K562 (cell line): ENCODE measurements around the gene ATP8B2. TPM values are rescaled to one million over a fixed set of nuclear protein-coding genes. Genes with fewer than 3 reads are reported as not detected.

Source experiments
- ATAC-seq: fragments of 200-7000 bp; cut with Tn5 transposase; 3 replicates; pipeline ENCODE4 v1.9.1; 2020; ENCODE audit warnings: moderate library complexity
- BruUV-seq: library from RNA; stranded (reverse); fragments of 400-500 nt; replicated peaks from 2 replicates; lab custom pipeline; 2021; lab: Mats Ljungman, UMichigan
- CTCF ChIA-PET: fragments of 300-600 bp; formaldehyde crosslinking; extraction: SDS; loops from one replicate; lab custom pipeline; 2021; ENCODE audit warnings: low intra/inter-chr PET ratio; lab: Yijun Ruan, JAX
- POLR2A ChIA-PET: fragments of 300-600, 350-650 bp; sonication (Branson Sonifier 250); formaldehyde crosslinking; extraction: SDS; loops from one replicate; lab custom pipeline; 2021; ENCODE audit warnings: antibody characterized with exemption, inconsistent platforms; lab: Yijun Ruan, JAX
- DNase-seq, 4 experiments: peaks; one replicate each; pipeline versions ENCODE4 v3.0.0 to v3.0.0-alpha.2; 2011 to 2018; ENCODE audit warnings: low spot score in 3 of 4, mixed read lengths in 3 of 4; ENCODE audit errors: extremely low read depth in 1 of 4
- FAIRE-seq: peaks from 2 replicates; lab custom pipeline; 2011; peaks lifted over from hg19 to GRCh38; lab: Jason Lieb, UNC
- H2AFZ ChIP-seq: 2 replicates; pipeline ENCODE4 v1.6.0; 2011; ENCODE audit warnings: low read depth, low read length, control low read depth, inconsistent platforms
- H3K27ac ChIP-seq: fragments of 200-600 bp; 3 replicates; pipeline ENCODE4 v1.8.0; 2011; ENCODE audit warnings: low read depth, mild to moderate bottlenecking, control low read depth, inconsistent platforms, low read length, moderate library complexity, mixed read lengths; ENCODE audit errors: extremely low read depth
- H3K27me3 ChIP-seq, 2 experiments: fragments of 300-600 bp in 1 of 2; 2 replicates in 1 of 2; 3 replicates in 1 of 2; pipeline versions ENCODE4 v1.6.0 to v1.8.0; 2011; ENCODE audit warnings: inconsistent platforms in 2 of 2, low read length in 2 of 2, mild to moderate bottlenecking in 1 of 2, mixed read lengths in 1 of 2, moderate library complexity in 1 of 2; ENCODE audit not compliant: control insufficient read depth in 2 of 2, insufficient read depth in 2 of 2
- H3K36me3 ChIP-seq: fragments of 300-600 bp; 3 replicates; pipeline ENCODE4 v1.8.0; 2011; ENCODE audit warnings: mild to moderate bottlenecking, low read length, inconsistent platforms; ENCODE audit not compliant: control insufficient read depth, insufficient read depth
- H3K4me1 ChIP-seq, 2 experiments: fragments of 200-600 bp in 1 of 2; replicated peaks in 1 of 2; 2 replicates in 1 of 2; 3 replicates in 1 of 2; pipeline versions ENCODE4 v1.5.1 to v1.8.0; 2011; ENCODE audit warnings: inconsistent platforms in 2 of 2, low read length in 2 of 2, mild to moderate bottlenecking in 1 of 2, mixed read lengths in 1 of 2, moderate library complexity in 1 of 2; ENCODE audit not compliant: control insufficient read depth in 2 of 2, insufficient read depth in 2 of 2
- H3K4me2 ChIP-seq: 2 replicates; pipeline ENCODE4 v1.6.1; 2011; ENCODE audit warnings: low read length, control low read depth, inconsistent platforms, mixed read lengths; ENCODE audit not compliant: insufficient read depth
- H3K4me3 ChIP-seq: fragments of 200-600 bp; sonication (generic), shearing (Covaris generic); 2 replicates; pipeline ENCODE4 v1.5.1; 2016; ENCODE audit warnings: control low read depth, inconsistent platforms
- H3K79me2 ChIP-seq: fragments of 200-600 bp; 3 replicates; pipeline ENCODE4 v1.8.0; 2011; ENCODE audit warnings: low read length, inconsistent platforms; ENCODE audit not compliant: control insufficient read depth, insufficient read depth
- H3K9ac ChIP-seq, 2 experiments: 2 replicates each; pipeline versions ENCODE4 v1.6.0 to v1.6.1; 2011; ENCODE audit warnings: low read depth in 2 of 2, low read length in 2 of 2, control low read depth in 1 of 2, inconsistent platforms in 1 of 2, mild to moderate bottlenecking in 1 of 2, mixed read lengths in 1 of 2; ENCODE audit not compliant: insufficient read depth in 1 of 2
- H3K9me1 ChIP-seq: one replicate; pipeline ENCODE4 v1.6.0; 2011; ENCODE audit warnings: inconsistent platforms, mild to moderate bottlenecking, low read length, moderate library complexity; ENCODE audit not compliant: control insufficient read depth, insufficient read depth
- H3K9me3 ChIP-seq: replicated peaks from 2 replicates; pipeline ENCODE4 v1.5.1; 2011; ENCODE audit warnings: low read depth, low read length, inconsistent platforms; ENCODE audit not compliant: control insufficient read depth, insufficient read depth
- H4K20me1 ChIP-seq: replicated peaks from 2 replicates; pipeline ENCODE4 v1.6.1; 2011; ENCODE audit warnings: low read length, inconsistent platforms, mixed read lengths; ENCODE audit not compliant: control insufficient read depth, insufficient read depth
- DIDO1 ChIP-seq: fragments of 450-650 bp; IDR thresholded peaks from 2 replicates; pipeline ENCODE4 v1.6.1; 2016; ENCODE audit warnings: low read depth, missing biosample characterization, missing genetic modification characterization
- ERF ChIP-seq: fragments of 450-650 bp; formaldehyde crosslinking; IDR thresholded peaks from 2 replicates; pipeline ENCODE4 v1.4.0; 2020; ENCODE audit warnings: mild to moderate bottlenecking, mixed read lengths
- MAZ ChIP-seq, 2 experiments: fragments of 450-650 bp in 1 of 2; sonication (generic) in 1 of 2; formaldehyde crosslinking; IDR thresholded peaks in 1 of 2; conservative IDR thresholded peaks in 1 of 2; 2 replicates each; pipeline versions ENCODE4 v1.4.0 to v1.5.0; 2020; ENCODE audit warnings: mild to moderate bottlenecking in 1 of 2, missing genetic modification reagents in 1 of 2
- NCOA1 ChIP-seq: fragments of 450-650 bp; IDR thresholded peaks from 2 replicates; pipeline ENCODE4 v1.6.1; 2016; ENCODE audit warnings: low read depth
- SRSF3 ChIP-seq: fragments of 200-400 bp; formaldehyde crosslinking; IDR thresholded peaks from 2 replicates; pipeline ENCODE4 v1.6.1; 2016; ENCODE audit warnings: mild to moderate bottlenecking, low read length, moderate library complexity; ENCODE audit not compliant: insufficient read depth
- ZNF143 ChIP-seq: sonication (generic); formaldehyde crosslinking; IDR thresholded peaks from 2 replicates; pipeline ENCODE4 v1.9.0; 2022; ENCODE audit warnings: mild to moderate bottlenecking, missing genetic modification reagents
- ZNF436 ChIP-seq: fragments of 250-450, 450-650 bp; sonication (Bioruptor Pico); formaldehyde crosslinking; IDR thresholded peaks from 2 replicates; pipeline ENCODE4 v1.7.0; 2020; ENCODE audit warnings: mild to moderate bottlenecking
- ZNF830 ChIP-seq: fragments of 250-450 bp; sonication (Bioruptor Pico); IDR thresholded peaks from 2 replicates; pipeline ENCODE4 v1.5.0; 2021; ENCODE audit warnings: mild to moderate bottlenecking
- WGBS: fragments of 100-300 bp; shearing (Covaris generic); methylation state at CpG from one replicate; pipeline ENCODE4 v1.1.6; 2016; ENCODE audit warnings: low coverage, mixed read lengths; ENCODE audit not compliant: insufficient coverage; ENCODE audit errors: missing lambda C conversion rate; 5-methylcytosine and 5-hydroxymethylcytosine counted together
- in situ Hi-C: fragments of 300-500 bp; cut with MboI; formaldehyde crosslinking; loops from 4 replicates; pipeline ENCODE4 v1.15.0; 2018; ENCODE audit warnings: inconsistent platforms, mixed read lengths
- intact Hi-C: fragments of 100-400 bp; cut with micrococcal nuclease; formaldehyde crosslinking; loops from 2 replicates; pipeline ENCODE4 v1.14.2; 2022
- polyA plus RNA-seq, 8 experiments: library from polyadenylated mRNA; depleted of rRNA in 4 of 8; stranded (reverse) in 5 of 8; unstranded in 3 of 8; fragments of >200 nt; fragmentation: Nextera tagmentation in 2 of 8; fragmentation: Illumina TruSeq in 1 of 8; extraction: Ambion mirVana in 2 of 8; extraction: Trizol in 1 of 8; gene quantifications; 2 replicates each; pipeline versions ENCODE4 v1.2.1 to v1.2.3, GENCODE V29; 2011 to 2014; ENCODE audit warnings: inconsistent platforms in 1 of 8, missing spikeins in 1 of 8
- total RNA-seq, 7 experiments: library from RNA; depleted of rRNA in 6 of 7; stranded (reverse); fragments of >200 nt in 6 of 7; fragmentation: Illumina TruSeq in 2 of 7; extraction: Trizol in 2 of 7; gene quantifications; 2 replicates each; pipeline versions ENCODE4 v1.2.1 to v1.2.3, GENCODE V29; 2011 to 2021; ENCODE audit warnings: low replicate concordance in 1 of 7
- TF ChIP-seq, protein P1 (sequence below): fragments of 450-650 bp; formaldehyde crosslinking; IDR thresholded peaks from 2 replicates; pipeline ENCODE4 v1.4.0; 2022; ENCODE audit warnings: missing genetic modification characterization
- TF ChIP-seq, protein P2 (sequence below): fragments of 450-650 bp; formaldehyde crosslinking; IDR thresholded peaks from 2 replicates; pipeline ENCODE4 v1.4.0; 2020; ENCODE audit warnings: mild to moderate bottlenecking, moderate library complexity
- TF ChIP-seq, protein P3 (sequence below): fragments of 450-650 bp; formaldehyde crosslinking; IDR thresholded peaks from 2 replicates; pipeline ENCODE4 v1.4.0; 2022; ENCODE audit warnings: missing genetic modification characterization
- TF ChIP-seq, protein P4 (sequence below): fragments of 150-350 bp; conservative IDR thresholded peaks from 2 replicates; pipeline ENCODE4 v1.6.1; 2014; ENCODE audit warnings: low read length
- TF ChIP-seq, protein P5 (sequence below): fragments of 250-450 bp; sonication (Bioruptor Pico); IDR thresholded peaks from 2 replicates; pipeline ENCODE4 v1.8.0; 2022; ENCODE audit warnings: inconsistent platforms

Gene ATP8B2
- total and polyA plus RNA-seq, 9 of the 15 experiments (the other 6 are each of a cell fraction or from before 2014, with no cell fraction given), result 0.27 to 33.2 (median 18.4) TPM

DNA sequence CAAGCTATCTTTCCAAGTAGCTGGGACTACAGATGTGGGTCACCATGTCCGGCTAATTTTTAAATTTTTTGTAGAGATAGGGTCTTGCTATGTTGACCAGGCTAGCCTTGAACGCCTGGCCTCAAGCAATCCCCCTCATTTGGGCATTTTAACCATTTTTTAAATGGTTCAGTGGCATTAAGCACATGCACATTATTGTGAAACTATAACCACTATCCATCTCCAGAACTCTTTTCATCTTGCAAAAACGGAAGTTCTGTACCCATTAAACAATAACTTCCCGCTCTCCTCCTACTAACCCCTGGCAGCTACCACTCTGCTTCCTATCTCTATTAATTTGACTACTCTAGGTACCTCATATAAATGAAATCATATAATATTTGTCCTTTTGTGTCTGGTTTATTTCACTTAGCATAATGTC lies 75.1 kb downstream of the ATP8B2 start:
- intact Hi-C loops (no loop called here), in situ Hi-C loops (no loop called here)
- 28% methylated on average over 4 of the region's 4 CpGs for WGBS
- H3K4me3 ChIP-seq, result no peak overlapping the region
- peaks cover 12% of the 10 kb centered on the region for H4K20me1 ChIP-seq
- H3K36me3 ChIP-seq, result no peaks in the 10 kb centered on the region
- BruUV-seq, result no TSS peak
- no peak overlapping the region for H2AFZ ChIP-seq
- H3K9ac ChIP-seq, result no peak overlapping the region
- ChIA-PET CTCF (no interaction called here), POLR2A (interaction anchor here (1.4 kb wide), 1 partner anchor 9 kb away, joined by 5 read pairs; no protein-coding TSS in a partner anchor)
- FAIRE-seq (no peak), ATAC-seq (no peak), DNase-seq (no peak)
- H3K9me3 ChIP-seq, result no peaks in the 10 kb centered on the region; the same call in 1 of the 2 replicates
- H3K4me2 ChIP-seq, result no peak overlapping the region
- H3K4me1 ChIP-seq, result peaks cover 3 to 10% of the 10 kb centered on the region in 2 experiments; a peak in 3 of 5 replicates
- H3K27ac ChIP-seq, result no peak overlapping the region
- H3K9me1 ChIP-seq, result no peaks in the 10 kb centered on the region
- peaks cover 13 to 16% of the 10 kb centered on the region in 2 experiments for H3K27me3 ChIP-seq
- no peaks in the 10 kb centered on the region for H3K79me2 ChIP-seq
- TF ChIP-seq ZNF436 (no peak), ERF (CRISPR knock-in tag) (no peak), ZNF143 (CRISPR knock-in tag) (no peak), NCOA1 (no peak), ZNF830 (no peak), DIDO1 (no peak), MAZ (CRISPR knock-in tag; conservative IDR thresholded peaks at IDR 0.05 in 1 of 2, IDR thresholded peaks at IDR 0.05 in 1 of 2) (no peak), SRSF3 (no peak)
- TF ChIP-seq, protein P1, sequence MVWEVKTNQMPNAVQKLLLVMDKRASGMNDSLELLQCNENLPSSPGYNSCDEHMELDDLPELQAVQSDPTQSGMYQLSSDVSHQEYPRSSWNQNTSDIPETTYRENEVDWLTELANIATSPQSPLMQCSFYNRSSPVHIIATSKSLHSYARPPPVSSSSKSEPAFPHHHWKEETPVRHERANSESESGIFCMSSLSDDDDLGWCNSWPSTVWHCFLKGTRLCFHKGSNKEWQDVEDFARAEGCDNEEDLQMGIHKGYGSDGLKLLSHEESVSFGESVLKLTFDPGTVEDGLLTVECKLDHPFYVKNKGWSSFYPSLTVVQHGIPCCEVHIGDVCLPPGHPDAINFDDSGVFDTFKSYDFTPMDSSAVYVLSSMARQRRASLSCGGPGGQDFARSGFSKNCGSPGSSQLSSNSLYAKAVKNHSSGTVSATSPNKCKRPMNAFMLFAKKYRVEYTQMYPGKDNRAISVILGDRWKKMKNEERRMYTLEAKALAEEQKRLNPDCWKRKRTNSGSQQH (CRISPR knock-in tag), result no peak
- TF ChIP-seq, protein P2, sequence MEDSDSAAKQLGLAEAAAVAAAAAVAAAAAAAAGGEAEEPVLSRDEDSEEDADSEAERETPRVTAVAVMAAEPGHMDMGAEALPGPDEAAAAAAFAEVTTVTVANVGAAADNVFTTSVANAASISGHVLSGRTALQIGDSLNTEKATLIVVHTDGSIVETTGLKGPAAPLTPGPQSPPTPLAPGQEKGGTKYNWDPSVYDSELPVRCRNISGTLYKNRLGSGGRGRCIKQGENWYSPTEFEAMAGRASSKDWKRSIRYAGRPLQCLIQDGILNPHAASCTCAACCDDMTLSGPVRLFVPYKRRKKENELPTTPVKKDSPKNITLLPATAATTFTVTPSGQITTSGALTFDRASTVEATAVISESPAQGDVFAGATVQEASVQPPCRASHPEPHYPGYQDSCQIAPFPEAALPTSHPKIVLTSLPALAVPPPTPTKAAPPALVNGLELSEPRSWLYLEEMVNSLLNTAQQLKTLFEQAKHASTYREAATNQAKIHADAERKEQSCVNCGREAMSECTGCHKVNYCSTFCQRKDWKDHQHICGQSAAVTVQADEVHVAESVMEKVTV (CRISPR knock-in tag), result no peak
- TF ChIP-seq, protein P3, sequence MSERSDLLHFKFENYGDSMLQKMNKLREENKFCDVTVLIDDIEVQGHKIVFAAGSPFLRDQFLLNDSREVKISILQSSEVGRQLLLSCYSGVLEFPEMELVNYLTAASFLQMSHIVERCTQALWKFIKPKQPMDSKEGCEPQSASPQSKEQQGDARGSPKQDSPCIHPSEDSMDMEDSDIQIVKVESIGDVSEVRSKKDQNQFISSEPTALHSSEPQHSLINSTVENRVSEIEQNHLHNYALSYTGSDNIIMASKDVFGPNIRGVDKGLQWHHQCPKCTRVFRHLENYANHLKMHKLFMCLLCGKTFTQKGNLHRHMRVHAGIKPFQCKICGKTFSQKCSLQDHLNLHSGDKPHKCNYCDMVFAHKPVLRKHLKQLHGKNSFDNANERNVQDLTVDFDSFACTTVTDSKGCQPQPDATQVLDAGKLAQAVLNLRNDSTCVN, result no peak
- TF ChIP-seq, protein P4, sequence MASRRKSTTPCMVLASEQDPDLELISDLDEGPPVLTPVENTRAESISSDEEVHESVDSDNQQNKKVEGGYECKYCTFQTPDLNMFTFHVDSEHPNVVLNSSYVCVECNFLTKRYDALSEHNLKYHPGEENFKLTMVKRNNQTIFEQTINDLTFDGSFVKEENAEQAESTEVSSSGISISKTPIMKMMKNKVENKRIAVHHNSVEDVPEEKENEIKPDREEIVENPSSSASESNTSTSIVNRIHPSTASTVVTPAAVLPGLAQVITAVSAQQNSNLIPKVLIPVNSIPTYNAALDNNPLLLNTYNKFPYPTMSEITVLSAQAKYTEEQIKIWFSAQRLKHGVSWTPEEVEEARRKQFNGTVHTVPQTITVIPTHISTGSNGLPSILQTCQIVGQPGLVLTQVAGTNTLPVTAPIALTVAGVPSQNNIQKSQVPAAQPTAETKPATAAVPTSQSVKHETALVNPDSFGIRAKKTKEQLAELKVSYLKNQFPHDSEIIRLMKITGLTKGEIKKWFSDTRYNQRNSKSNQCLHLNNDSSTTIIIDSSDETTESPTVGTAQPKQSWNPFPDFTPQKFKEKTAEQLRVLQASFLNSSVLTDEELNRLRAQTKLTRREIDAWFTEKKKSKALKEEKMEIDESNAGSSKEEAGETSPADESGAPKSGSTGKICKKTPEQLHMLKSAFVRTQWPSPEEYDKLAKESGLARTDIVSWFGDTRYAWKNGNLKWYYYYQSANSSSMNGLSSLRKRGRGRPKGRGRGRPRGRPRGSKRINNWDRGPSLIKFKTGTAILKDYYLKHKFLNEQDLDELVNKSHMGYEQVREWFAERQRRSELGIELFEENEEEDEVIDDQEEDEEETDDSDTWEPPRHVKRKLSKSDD, result no peak
- TF ChIP-seq, protein P5, sequence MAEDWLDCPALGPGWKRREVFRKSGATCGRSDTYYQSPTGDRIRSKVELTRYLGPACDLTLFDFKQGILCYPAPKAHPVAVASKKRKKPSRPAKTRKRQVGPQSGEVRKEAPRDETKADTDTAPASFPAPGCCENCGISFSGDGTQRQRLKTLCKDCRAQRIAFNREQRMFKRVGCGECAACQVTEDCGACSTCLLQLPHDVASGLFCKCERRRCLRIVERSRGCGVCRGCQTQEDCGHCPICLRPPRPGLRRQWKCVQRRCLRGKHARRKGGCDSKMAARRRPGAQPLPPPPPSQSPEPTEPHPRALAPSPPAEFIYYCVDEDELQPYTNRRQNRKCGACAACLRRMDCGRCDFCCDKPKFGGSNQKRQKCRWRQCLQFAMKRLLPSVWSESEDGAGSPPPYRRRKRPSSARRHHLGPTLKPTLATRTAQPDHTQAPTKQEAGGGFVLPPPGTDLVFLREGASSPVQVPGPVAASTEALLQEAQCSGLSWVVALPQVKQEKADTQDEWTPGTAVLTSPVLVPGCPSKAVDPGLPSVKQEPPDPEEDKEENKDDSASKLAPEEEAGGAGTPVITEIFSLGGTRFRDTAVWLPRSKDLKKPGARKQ, result no peak
